Measurements from ENCODE around the gene CCR4.
A peak's percentile ranks its signal among the peaks of the same experiment; 100 is the strongest.
"Not testable (repeated sequence)": the region's sequence is repeated elsewhere in the genome, so short reads cannot be mapped to it uniquely, and the experiment has no call there.

Gene CCR4

GRCh38 chr3:32913790-32914446 is 37.5 kb upstream of the CCR4 start:
- Histone ChIP-seq H3K36me3 (replicated peaks) (no peaks in the 10 kb centered on the region), H3K27ac (no peak overlapping the region), H3K4me3 (ENCODE audit: low read depth, low read length) (no peak overlapping the region), H3K27me3 (replicated peaks) (no peaks in the 10 kb centered on the region)
- no peak for DNase-seq
- no peak for TF ChIP-seq CTCF (IDR thresholded peaks at IDR 0.05; ENCODE audit: low read depth, low read length, missing control alignments)
- in situ Hi-C loops (cut with HindIII; ENCODE audit: low pct_ligation_motif_present, low sequenced_read_pairs): no loop called here

GRCh38 chr3:32919920-32920319 is 31.5 kb upstream of the CCR4 start:
- DNase-seq: no peak
- Histone ChIP-seq H3K27ac (no peak overlapping the region), H3K4me3 (ENCODE audit: low read depth, low read length) (no peak overlapping the region), H3K36me3 (replicated peaks) (no peaks in the 10 kb centered on the region), H3K27me3 (replicated peaks) (no peaks in the 10 kb centered on the region)
- in situ Hi-C loops (cut with HindIII; ENCODE audit: low pct_ligation_motif_present, low sequenced_read_pairs): no loop called here
- TF ChIP-seq CTCF (IDR thresholded peaks at IDR 0.05; ENCODE audit: low read depth, low read length, missing control alignments): no peak

- in situ Hi-C loops (cut with HindIII; ENCODE audit: low pct_ligation_motif_present, low sequenced_read_pairs): no loop called here
Measured at GRCh38 chr3:32922078-32922477, 29.4 kb upstream of the CCR4 start.

GRCh38 chr3:32930161-32930560 is 21.3 kb upstream of the CCR4 start:
- H3K27ac ChIP-seq: no peak overlapping the region
- no peak for DNase-seq
- H3K36me3 ChIP-seq (replicated peaks): no peaks in the 10 kb centered on the region
- no peak overlapping the region for H3K4me3 ChIP-seq (ENCODE audit: low read depth, low read length)
- TF ChIP-seq CTCF (IDR thresholded peaks at IDR 0.05; ENCODE audit: low read depth, low read length, missing control alignments): no peak
- H3K27me3 ChIP-seq (replicated peaks): no peaks in the 10 kb centered on the region
- in situ Hi-C loops (cut with HindIII; ENCODE audit: low pct_ligation_motif_present, low sequenced_read_pairs): no loop called here

More at GRCh38 chr3:32922078-32922477, 29.4 kb upstream of the CCR4 start:
- Histone ChIP-seq H3K27ac (no peak overlapping the region), H3K36me3 (replicated peaks) (no peaks in the 10 kb centered on the region), H3K4me3 (ENCODE audit: low read depth, low read length) (no peak overlapping the region), H3K27me3 (replicated peaks) (no peaks in the 10 kb centered on the region)
- TF ChIP-seq CTCF (IDR thresholded peaks at IDR 0.05; ENCODE audit: low read depth, low read length, missing control alignments): no peak
- no peak for DNase-seq

GRCh38 chr3:32931273-32931672 is 20.2 kb upstream of the CCR4 start:
- H3K27me3 ChIP-seq (replicated peaks); DNase-seq; H3K27ac ChIP-seq; H3K36me3 ChIP-seq (replicated peaks); H3K4me3 ChIP-seq (ENCODE audit: low read depth, low read length); in situ Hi-C loops (cut with HindIII; ENCODE audit: low pct_ligation_motif_present, low sequenced_read_pairs): not testable (repeated sequence)

- H3K36me3 ChIP-seq (replicated peaks): no peaks in the 10 kb centered on the region
- in situ Hi-C loops (cut with HindIII; ENCODE audit: low pct_ligation_motif_present, low sequenced_read_pairs): no loop called here
- TF ChIP-seq CTCF (IDR thresholded peaks at IDR 0.05; ENCODE audit: low read depth, low read length, missing control alignments): peak; percentile 80
Measured at GRCh38 chr3:32934150-32934742, 17.2 kb upstream of the CCR4 start.

More at GRCh38 chr3:32934150-32934742, 17.2 kb upstream of the CCR4 start:
- H3K4me3 ChIP-seq (ENCODE audit: low read depth, low read length): no peak overlapping the region
- no peak for DNase-seq
- no peaks in the 10 kb centered on the region for H3K27me3 ChIP-seq (replicated peaks)
- H3K27ac ChIP-seq: no peak overlapping the region
